ENCODE measurements around the gene LMAN1.

The LMAN1 gene, protein sequence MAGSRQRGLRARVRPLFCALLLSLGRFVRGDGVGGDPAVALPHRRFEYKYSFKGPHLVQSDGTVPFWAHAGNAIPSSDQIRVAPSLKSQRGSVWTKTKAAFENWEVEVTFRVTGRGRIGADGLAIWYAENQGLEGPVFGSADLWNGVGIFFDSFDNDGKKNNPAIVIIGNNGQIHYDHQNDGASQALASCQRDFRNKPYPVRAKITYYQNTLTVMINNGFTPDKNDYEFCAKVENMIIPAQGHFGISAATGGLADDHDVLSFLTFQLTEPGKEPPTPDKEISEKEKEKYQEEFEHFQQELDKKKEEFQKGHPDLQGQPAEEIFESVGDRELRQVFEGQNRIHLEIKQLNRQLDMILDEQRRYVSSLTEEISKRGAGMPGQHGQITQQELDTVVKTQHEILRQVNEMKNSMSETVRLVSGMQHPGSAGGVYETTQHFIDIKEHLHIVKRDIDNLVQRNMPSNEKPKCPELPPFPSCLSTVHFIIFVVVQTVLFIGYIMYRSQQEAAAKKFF

DNA sequence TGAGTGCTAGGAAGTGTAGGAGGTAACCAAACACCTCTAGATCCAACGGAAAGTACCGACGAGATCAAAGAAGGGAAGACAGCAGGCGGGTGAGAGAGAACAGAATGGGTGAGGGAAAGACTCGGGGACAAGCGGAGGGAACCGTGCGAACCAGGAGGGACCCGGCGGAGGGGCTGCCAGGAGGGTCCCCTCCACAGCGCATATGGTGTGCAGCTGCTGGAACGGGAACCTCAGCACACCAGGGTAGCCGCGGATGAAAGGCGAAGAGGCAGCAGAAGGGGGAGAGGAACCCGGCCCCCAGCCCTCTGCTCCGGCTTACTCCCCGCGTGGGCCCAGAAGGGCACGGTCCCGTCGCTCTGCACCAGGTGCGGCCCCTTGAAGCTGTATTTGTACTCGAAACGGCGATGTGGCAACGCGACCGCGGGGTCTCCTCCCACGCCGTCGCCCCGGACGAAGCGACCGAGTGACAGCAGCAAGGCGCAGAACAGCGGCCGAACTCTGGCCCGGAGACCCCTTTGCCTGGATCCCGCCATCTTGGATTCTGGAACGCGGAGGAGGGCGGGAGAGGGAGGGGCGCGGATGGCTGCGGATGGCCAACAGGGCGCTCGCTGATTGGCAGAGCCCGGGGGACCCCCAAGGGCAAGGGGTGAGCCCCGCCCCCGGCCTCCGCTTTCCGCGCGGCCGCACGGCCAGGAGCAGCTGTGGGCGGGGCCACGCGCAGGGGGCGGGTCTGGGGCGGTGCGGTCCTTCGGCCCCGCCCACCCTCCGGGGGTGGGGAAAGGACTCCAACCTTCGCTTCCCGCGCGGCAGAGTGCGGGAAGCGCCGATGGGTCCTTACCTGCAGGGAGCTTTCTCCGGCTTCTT is at the start of gene LMAN1:
Gene LMAN1 (minus strand): TSS at position 554 of the 864 bp plus-strand sequence. CDS start 21 bp downstream, at position 533.
- peak; percentile 74 for DNase-seq (ENCODE audit: low read depth)
- TF ChIP-seq, protein P1, sequence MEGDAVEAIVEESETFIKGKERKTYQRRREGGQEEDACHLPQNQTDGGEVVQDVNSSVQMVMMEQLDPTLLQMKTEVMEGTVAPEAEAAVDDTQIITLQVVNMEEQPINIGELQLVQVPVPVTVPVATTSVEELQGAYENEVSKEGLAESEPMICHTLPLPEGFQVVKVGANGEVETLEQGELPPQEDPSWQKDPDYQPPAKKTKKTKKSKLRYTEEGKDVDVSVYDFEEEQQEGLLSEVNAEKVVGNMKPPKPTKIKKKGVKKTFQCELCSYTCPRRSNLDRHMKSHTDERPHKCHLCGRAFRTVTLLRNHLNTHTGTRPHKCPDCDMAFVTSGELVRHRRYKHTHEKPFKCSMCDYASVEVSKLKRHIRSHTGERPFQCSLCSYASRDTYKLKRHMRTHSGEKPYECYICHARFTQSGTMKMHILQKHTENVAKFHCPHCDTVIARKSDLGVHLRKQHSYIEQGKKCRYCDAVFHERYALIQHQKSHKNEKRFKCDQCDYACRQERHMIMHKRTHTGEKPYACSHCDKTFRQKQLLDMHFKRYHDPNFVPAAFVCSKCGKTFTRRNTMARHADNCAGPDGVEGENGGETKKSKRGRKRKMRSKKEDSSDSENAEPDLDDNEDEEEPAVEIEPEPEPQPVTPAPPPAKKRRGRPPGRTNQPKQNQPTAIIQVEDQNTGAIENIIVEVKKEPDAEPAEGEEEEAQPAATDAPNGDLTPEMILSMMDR (IDR thresholded peaks at IDR 0.05; ENCODE audit: low read depth, low read length, missing control alignments): no peak
- H3K4me3 ChIP-seq (ENCODE audit: low read depth, low read length): peak within 1 kb of the TSS; percentile 99

DNA sequence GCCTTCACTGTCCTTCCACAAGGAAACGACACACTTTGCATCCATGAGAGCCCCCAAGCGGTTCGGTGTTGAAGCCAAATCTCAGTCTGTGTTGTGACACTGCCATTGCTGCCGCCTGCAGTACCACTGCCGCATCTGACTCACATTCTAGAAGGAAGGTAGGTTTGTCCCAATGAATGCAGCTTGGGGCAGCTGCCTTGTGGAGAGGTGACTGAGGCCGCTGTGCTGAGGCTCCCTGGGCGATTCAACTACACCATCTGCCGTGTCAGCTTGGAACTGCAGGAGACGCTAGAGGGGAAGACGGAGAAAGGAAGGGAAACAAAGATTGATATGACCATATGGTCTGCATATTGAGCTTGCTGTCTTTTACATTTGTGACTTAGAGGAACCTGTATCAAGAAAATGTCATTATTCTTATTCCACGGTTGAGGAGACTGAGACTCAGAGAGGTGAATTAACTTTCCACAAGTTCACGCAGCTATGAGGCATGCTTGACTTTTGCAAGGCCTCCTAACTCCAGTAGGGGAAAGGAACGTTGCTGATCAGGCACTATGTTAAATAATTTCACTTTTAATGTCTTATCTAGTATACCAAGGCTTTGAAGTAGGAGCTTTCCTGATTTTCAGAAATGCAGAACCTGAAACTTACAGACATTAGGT is 43.5 kb upstream of the LMAN1 start:
- TF ChIP-seq, protein P1 (IDR thresholded peaks at IDR 0.05; ENCODE audit: low read depth, low read length, missing control alignments): peak; percentile 97
- peak; percentile 49 for DNase-seq (ENCODE audit: low read depth)
- no peak overlapping the region for H3K4me3 ChIP-seq (ENCODE audit: low read depth, low read length)

DNA sequence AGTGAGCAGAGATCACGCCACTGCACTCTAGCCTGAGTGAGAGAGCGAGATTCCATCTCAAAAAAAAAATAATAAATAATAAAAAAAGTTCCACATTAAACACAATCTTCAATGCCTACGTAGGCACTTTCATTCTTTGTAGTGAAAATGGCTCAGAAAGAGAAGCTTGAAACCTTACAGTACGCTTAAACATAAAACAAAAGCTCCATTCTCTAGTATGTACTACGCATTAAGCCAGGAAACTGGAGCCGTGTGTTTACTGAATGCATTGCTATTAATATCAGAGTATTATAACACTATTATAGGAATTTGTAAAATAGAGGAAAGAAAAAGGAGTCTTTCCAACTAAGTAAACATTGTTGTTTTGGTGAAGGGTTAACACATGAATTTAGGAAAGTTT is 41.3 kb upstream of the LMAN1 start:
- no peak for DNase-seq (ENCODE audit: low read depth)
- TF ChIP-seq, protein P1 (IDR thresholded peaks at IDR 0.05; ENCODE audit: low read depth, low read length, missing control alignments): no peak
- no peak overlapping the region for H3K4me3 ChIP-seq (ENCODE audit: low read depth, low read length)

DNA sequence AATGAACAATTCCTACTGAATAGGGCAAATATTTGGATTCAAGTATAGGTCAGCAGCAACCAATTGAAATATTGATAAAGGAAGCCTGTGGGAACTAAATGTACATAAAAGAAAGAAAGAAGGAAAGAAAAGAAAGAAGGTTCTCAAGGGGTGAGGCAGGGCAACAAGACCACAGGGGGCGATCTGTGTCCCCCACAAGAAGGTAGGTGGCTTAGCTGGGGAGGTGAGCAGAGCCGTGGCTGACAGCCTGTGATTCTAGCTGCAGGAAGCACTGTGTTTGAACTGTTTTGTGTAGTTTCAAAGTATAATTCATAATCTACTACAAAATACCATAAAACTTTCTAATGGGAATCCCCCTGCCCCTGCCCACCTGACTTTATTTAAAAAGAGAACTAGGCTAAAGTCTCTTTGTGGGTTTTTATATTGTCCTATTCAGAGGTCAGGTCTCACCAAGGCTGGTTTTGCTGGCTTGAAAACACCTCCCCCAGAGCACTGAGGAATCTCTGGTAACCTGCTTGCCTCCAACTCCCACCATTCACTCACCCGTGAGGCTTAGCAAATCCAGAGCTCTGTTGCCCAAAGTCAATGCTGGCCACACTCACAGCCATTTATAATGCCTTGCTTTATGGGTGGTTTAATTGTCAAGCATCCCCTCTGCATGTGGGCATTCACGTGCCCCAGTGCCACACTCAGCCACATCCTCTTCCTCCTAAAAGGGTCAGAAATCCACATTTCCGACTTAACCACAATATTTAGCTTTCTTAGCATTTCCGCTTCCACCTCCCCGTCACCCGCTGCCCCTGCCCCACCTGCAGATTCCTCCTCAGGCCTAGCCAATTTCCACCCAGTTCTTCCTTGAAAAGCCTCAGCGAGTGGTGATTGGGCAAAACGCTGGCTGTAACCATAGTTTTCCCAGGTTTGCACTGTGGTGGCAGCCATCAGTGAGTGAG is 36.4 kb upstream of the LMAN1 start:
- no peak for DNase-seq (ENCODE audit: low read depth)
- no peak overlapping the region for H3K4me3 ChIP-seq (ENCODE audit: low read depth, low read length)
- TF ChIP-seq, protein P1 (IDR thresholded peaks at IDR 0.05; ENCODE audit: low read depth, low read length, missing control alignments): no peak

DNA sequence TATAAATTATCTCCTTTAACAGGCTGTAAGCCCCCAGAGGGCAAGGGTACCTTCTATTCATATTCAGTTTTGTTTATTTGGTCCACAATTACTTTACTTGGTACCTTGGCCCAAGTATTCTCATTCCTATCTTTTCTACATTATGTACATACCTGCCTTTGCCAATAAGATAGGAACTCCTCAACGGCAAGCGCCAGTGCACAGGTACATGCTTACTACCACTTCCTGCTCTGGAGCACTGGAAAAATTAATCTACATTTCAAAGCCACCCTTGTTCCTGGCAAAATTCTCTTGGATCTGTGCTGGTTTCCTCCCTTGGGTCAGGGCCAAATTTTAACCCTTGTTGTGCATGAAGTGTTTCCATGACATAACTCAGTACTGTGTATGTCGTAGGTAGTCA is 34.3 kb upstream of the LMAN1 start:
- no peak overlapping the region for H3K4me3 ChIP-seq (ENCODE audit: low read depth, low read length)

More for the DNA sequence above, 34.3 kb upstream of the LMAN1 start:
- DNase-seq (ENCODE audit: low read depth): no peak
- TF ChIP-seq, protein P1 (IDR thresholded peaks at IDR 0.05; ENCODE audit: low read depth, low read length, missing control alignments): no peak

Measured in GM12864 (cell line).